SK-N-SH treated with all-trans-retinoic acid at 6 μM for 48 hours (cell line): ENCODE measurements around the gene PGBD2.
"Not testable (repeated sequence)": the region's sequence is repeated elsewhere in the genome, so short reads cannot be mapped to it uniquely, and the experiment has no call there.

Experiments used
- ARNTL ChIP-seq: fragments of 450-650 bp; formaldehyde crosslinking; IDR thresholded peaks from 2 replicates; pipeline ENCODE4 v1.5.0; 2020; ENCODE audit warnings: low read depth, mild to moderate bottlenecking, moderate library complexity, borderline replicate concordance
- OSR1 ChIP-seq: fragments of 250-450 bp; sonication (Bioruptor Pico); IDR thresholded peaks from 2 replicates; pipeline ENCODE4 v1.8.0; 2022; ENCODE audit warnings: moderate library complexity, mild to moderate bottlenecking, inconsistent platforms
- TOX ChIP-seq: fragments of 250-450 bp; sonication (Bioruptor Pico); IDR thresholded peaks from 2 replicates; pipeline ENCODE4 v1.8.0; 2021; ENCODE audit warnings: mild to moderate bottlenecking, moderate library complexity, borderline replicate concordance
- ZFP3 ChIP-seq: fragments of 250-450 bp; sonication (Bioruptor Pico); IDR thresholded peaks from 2 replicates; pipeline ENCODE4 v1.5.0; 2020; ENCODE audit warnings: mild to moderate bottlenecking, moderate library complexity
- ZNF8 ChIP-seq: fragments of 450-650 bp; formaldehyde crosslinking; IDR thresholded peaks from 2 replicates; pipeline ENCODE4 v1.5.0; 2020; ENCODE audit warnings: mild to moderate bottlenecking, moderate library complexity
- TF ChIP-seq, protein P1 (sequence below): fragments of 250-450 bp; sonication (Bioruptor Pico); IDR thresholded peaks from 2 replicates; pipeline ENCODE4 v1.8.0; 2020; ENCODE audit warnings: mild to moderate bottlenecking, moderate library complexity, borderline replicate concordance

DNA sequence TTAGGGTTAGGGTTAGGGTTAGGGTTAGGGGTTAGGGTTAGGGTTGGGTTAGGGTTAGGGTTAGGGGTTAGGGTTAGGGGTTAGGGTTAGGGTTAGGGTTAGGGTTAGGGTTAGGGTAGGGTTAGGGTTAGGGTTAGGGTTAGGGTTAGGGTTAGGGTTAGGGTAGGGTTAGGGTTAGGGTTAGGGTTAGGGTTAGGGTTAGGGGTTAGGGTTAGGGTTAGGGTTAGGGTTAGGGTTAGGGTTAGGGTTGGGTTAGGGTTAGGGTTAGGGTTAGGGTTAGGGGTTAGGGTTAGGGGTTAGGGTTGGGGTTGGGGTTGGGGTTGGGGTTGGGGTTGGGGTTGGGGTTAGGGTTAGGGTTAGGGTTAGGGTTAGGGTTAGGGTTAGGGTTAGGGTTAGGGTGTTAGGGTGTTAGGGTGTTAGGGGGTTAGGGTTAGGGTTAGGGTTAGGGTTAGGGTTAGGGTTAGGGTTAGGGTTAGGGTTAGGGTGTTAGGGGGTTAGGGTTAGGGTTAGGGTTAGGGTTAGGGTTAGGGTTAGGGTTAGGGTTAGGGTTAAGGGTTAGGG is 39.9 kb downstream of the PGBD2 start:
- not testable (repeated sequence) for TF ChIP-seq OSR1; ARNTL (CRISPR knock-in tag); TOX; ZFP3 (CRISPR knock-in tag); ZNF8 (CRISPR knock-in tag)
- TF ChIP-seq, protein P1, sequence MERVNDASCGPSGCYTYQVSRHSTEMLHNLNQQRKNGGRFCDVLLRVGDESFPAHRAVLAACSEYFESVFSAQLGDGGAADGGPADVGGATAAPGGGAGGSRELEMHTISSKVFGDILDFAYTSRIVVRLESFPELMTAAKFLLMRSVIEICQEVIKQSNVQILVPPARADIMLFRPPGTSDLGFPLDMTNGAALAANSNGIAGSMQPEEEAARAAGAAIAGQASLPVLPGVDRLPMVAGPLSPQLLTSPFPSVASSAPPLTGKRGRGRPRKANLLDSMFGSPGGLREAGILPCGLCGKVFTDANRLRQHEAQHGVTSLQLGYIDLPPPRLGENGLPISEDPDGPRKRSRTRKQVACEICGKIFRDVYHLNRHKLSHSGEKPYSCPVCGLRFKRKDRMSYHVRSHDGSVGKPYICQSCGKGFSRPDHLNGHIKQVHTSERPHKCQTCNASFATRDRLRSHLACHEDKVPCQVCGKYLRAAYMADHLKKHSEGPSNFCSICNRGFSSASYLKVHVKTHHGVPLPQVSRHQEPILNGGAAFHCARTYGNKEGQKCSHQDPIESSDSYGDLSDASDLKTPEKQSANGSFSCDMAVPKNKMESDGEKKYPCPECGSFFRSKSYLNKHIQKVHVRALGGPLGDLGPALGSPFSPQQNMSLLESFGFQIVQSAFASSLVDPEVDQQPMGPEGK: not testable (repeated sequence)
